Liver (tissue), 9 donors: ENCODE measurements around the gene TYMP. TPM values are rescaled to one million over a fixed set of nuclear protein-coding genes. Genes with fewer than 3 reads are reported as not detected.

Source experiments
- DNase-seq: peaks from one replicate; pipeline ENCODE4 v3.0.0-alpha.2; 2017; ENCODE audit warnings: low spot score
- H3K27ac ChIP-seq, 2 donors: one replicate each; pipeline ENCODE4 v1.7.0; 2013; ENCODE audit warnings: inconsistent platforms in 2 of 2, low read length in 2 of 2, control low read depth in 1 of 2, low read depth in 1 of 2, mild to moderate bottlenecking in 1 of 2
- H3K27me3 ChIP-seq, 4 donors: one replicate each; pipeline versions ENCODE4 v1.6.1 to v1.7.0; 2013; ENCODE audit warnings: low read length in 3 of 4, inconsistent platforms in 1 of 4, mild to moderate bottlenecking in 1 of 4, moderate library complexity in 1 of 4; ENCODE audit not compliant: control insufficient read depth in 4 of 4, insufficient read depth in 4 of 4
- H3K36me3 ChIP-seq, 4 donors: one replicate each; pipeline versions ENCODE4 v1.6.1 to v1.7.0; 2013; ENCODE audit warnings: low read length in 3 of 4, mild to moderate bottlenecking in 3 of 4, low read depth in 1 of 4, moderate library complexity in 1 of 4; ENCODE audit not compliant: control insufficient read depth in 4 of 4, insufficient read depth in 3 of 4
- H3K4me1 ChIP-seq, 4 donors: one replicate each; pipeline versions ENCODE4 v1.6.1 to v1.7.0; 2013; ENCODE audit warnings: low read length in 3 of 4, mild to moderate bottlenecking in 3 of 4, moderate library complexity in 1 of 4; ENCODE audit not compliant: control insufficient read depth in 4 of 4, insufficient read depth in 4 of 4
- H3K4me3 ChIP-seq, 3 donors: one replicate each; pipeline versions ENCODE4 v1.6.1 to v1.7.0; 2013; ENCODE audit warnings: low read length in 3 of 3, control low read depth in 1 of 3, low read depth in 1 of 3, mild to moderate bottlenecking in 1 of 3
- H3K9ac ChIP-seq, 2 donors: one replicate each; pipeline ENCODE4 v1.7.0; 2013; ENCODE audit warnings: low read length in 2 of 2, mild to moderate bottlenecking in 2 of 2, moderate library complexity in 2 of 2, control low read depth in 1 of 2, low read depth in 1 of 2
- H3K9me3 ChIP-seq, 4 donors: one replicate each; pipeline versions ENCODE4 v1.6.1 to v1.7.0; 2013; ENCODE audit warnings: low read length in 3 of 4; ENCODE audit not compliant: control insufficient read depth in 4 of 4
- EGR1 ChIP-seq, 2 donors: IDR thresholded peaks; 2 replicates each; pipeline ENCODE4 v1.6.1; 2016 to 2018; ENCODE audit warnings: antibody characterized with exemption in 2 of 2, low read depth in 2 of 2
- FOXA1 ChIP-seq: IDR thresholded peaks from 2 replicates; pipeline ENCODE4 v1.6.1; 2016; ENCODE audit warnings: antibody characterized with exemption
- HNF4A ChIP-seq, 2 donors: conservative IDR thresholded peaks; 2 replicates each; pipeline ENCODE4 v1.6.1; 2016; ENCODE audit warnings: antibody characterized with exemption in 2 of 2, mild to moderate bottlenecking in 2 of 2
- HNF4G ChIP-seq: IDR thresholded peaks from 2 replicates; pipeline ENCODE4 v1.6.1; 2016; ENCODE audit warnings: antibody characterized with exemption
- NR2F2 ChIP-seq: IDR thresholded peaks from 2 replicates; pipeline ENCODE4 v1.6.1; 2016; ENCODE audit warnings: antibody characterized with exemption
- RAD21 ChIP-seq, 2 donors: IDR thresholded peaks; 2 replicates each; pipeline ENCODE4 v1.6.1; 2016; ENCODE audit warnings: antibody characterized with exemption in 2 of 2, mild to moderate bottlenecking in 2 of 2
- TAF1 ChIP-seq: conservative IDR thresholded peaks from 2 replicates; pipeline ENCODE4 v1.6.1; 2016; ENCODE audit warnings: antibody characterized with exemption, mild to moderate bottlenecking
- YY1 ChIP-seq: IDR thresholded peaks from 2 replicates; pipeline ENCODE4 v1.6.1; 2016; ENCODE audit warnings: antibody characterized with exemption, mild to moderate bottlenecking
- WGBS: extraction: QIAGEN DNeasy Blood & Tissue Kit; methylation state at CpG from one replicate; pipeline ENCODE4 v1.1.7; 2013; 5-methylcytosine and 5-hydroxymethylcytosine counted together
- polyA plus RNA-seq, 2 donors: library from polyadenylated mRNA; stranded (reverse) in 1 of 2; unstranded in 1 of 2; fragments of 200-250 nt in 1 of 2; fragments of >200 nt in 1 of 2; fragmentation: Nextera tagmentation in 1 of 2; extraction: Ambion mirVana in 1 of 2; gene quantifications; one replicate each; pipeline versions ENCODE4 v1.2.1 to v1.2.3, GENCODE V29; 2013 to 2015
- total RNA-seq, 2 donors: library from RNA; depleted of rRNA; stranded (reverse); fragments of >200 nt; gene quantifications; one replicate each; pipeline ENCODE4 v1.2.3, GENCODE V29; 2014
- TF ChIP-seq, protein P1 (sequence below): IDR thresholded peaks from 2 replicates; pipeline ENCODE4 v1.6.1; 2016; ENCODE audit warnings: antibody characterized with exemption
- TF ChIP-seq, protein P2 (sequence below): IDR thresholded peaks from 2 replicates; pipeline ENCODE4 v1.6.1; 2016; ENCODE audit warnings: antibody characterized with exemption
- TF ChIP-seq, protein P3 (sequence below): IDR thresholded peaks from 2 replicates; pipeline ENCODE4 v1.6.1; 2016; ENCODE audit warnings: antibody characterized with exemption
- TF ChIP-seq, protein P4 (sequence below): IDR thresholded peaks from 2 replicates; pipeline ENCODE4 v1.6.1; 2016; ENCODE audit warnings: antibody characterized with exemption, mild to moderate bottlenecking
- donor health status: healthy.
- donor health status: healthy.
- donor health status: healthy.
- donor health status: healthy.
- donor health status: healthy.

The TYMP gene
- total and polyA plus RNA-seq, 4 donors, result 34.0 to 109 (median 65.5) TPM

DNA sequence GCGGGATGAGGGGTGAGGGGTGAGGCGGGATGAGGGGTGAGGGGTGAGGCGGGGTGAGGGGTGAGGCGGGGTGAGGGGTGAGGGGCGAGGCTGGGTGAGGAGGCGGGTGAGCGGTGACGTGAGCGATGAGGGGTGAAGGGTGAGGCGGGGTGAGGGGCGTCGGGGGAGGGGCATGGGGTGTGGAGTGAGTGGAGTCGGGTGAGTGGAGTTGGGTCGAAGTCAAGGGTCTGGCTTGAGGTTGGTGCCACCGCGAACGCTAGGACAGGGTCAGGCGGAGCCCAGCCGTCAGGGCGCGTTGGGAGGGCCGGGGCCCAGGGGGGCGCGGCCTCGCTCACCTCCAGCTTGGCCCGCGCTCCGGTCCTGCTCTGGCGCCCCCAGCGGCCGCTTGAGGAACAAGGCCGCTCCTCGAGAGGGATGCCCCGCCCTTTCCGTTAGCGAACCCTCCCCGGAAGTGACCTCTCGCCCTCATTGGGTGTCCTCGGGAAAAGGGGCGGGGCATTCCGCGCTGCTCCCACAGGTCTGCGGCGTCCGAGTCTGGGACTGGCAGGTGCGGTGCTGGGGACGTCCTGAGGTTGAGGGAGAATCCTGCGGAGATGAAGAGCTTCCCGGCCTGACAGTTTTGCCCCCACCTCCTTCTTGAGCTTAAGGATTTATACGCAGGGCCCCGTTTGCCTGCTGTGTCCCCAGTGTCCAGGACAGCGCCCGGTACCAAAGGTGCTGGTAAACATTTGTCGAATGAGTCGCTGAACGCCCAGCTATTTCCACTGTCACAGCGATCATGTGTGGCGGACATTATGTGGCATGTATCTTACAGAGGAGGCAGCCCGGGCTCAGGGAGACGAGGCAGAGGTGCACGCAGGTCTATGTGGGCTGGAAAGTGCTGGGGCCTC lies 33.0 kb upstream of the TYMP start, which contains the start of gene SYCE3 (continued):
- TF ChIP-seq, protein P1, sequence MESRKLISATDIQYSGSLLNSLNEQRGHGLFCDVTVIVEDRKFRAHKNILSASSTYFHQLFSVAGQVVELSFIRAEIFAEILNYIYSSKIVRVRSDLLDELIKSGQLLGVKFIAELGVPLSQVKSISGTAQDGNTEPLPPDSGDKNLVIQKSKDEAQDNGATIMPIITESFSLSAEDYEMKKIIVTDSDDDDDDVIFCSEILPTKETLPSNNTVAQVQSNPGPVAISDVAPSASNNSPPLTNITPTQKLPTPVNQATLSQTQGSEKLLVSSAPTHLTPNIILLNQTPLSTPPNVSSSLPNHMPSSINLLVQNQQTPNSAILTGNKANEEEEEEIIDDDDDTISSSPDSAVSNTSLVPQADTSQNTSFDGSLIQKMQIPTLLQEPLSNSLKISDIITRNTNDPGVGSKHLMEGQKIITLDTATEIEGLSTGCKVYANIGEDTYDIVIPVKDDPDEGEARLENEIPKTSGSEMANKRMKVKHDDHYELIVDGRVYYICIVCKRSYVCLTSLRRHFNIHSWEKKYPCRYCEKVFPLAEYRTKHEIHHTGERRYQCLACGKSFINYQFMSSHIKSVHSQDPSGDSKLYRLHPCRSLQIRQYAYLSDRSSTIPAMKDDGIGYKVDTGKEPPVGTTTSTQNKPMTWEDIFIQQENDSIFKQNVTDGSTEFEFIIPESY, result no peak
- TF ChIP-seq, protein P2, sequence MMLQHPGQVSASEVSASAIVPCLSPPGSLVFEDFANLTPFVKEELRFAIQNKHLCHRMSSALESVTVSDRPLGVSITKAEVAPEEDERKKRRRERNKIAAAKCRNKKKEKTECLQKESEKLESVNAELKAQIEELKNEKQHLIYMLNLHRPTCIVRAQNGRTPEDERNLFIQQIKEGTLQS, result no peak
- peak; percentile 75 to 82 for TF ChIP-seq RAD21 (IDR thresholded peaks at IDR 0.05)

DNA sequence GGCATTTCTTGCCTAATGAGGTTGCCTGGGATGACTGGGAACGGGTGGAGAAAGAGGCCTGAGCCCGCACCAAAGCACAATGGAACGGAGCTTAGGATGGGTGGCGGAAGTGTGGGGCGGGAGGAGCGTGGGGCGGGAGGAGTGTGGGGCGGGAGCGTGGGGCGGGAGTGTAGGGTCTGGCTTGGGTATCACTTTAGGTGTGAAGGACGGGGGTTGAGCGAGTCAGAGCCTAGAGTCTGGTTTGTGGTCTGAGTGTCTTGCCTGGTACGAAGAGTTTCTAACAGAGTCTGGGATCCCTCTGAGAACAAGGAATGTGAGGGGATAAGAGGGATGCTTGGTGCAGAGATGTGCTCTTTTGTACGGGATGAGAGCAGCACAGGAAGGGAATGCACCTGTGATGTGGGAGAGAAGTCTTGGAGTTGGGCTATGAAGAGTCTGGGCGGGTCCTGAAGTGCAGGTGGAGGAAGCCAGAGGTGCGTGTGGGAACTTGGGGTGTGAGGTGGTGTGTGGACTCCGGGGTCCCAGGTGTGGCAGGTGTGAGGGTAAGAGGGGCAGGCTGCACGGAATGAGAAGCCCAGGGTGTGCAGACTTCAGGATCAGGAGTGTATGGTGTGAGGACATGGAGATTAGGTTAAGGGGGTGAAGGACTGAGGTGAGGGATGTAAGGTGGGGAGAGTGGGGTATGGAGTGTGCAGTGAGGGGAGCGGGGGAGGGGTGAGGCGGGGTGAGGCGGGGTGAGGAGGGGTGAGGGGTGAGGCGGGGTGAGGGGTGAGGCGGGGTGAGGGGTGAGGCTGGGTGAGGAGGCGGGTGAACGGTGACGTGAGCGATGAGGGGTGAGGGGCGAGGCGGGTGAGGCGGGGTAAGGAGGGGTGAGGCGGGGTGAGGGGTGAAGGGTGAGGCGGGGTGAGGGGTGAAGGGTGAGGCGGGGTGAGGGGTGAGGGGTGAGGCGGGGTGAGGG lies 31.9 kb upstream of the TYMP start:
- Histone ChIP-seq H3K27me3 (no peaks in the 10 kb centered on the region), H3K9ac (no peak overlapping the region), H3K27ac (no peak overlapping the region), H3K9me3 (no peaks in the 10 kb centered on the region), H3K4me1 (peaks cover 0 to 8% (median 4%) of the 10 kb centered on the region in 4 donors), H3K36me3 (no peaks in the 10 kb centered on the region), H3K4me3 (no peak overlapping the region)
- DNase-seq, result no peak
- TF ChIP-seq FOXA1, result no peak
- no peak for TF ChIP-seq YY1
- TF ChIP-seq, protein P3, sequence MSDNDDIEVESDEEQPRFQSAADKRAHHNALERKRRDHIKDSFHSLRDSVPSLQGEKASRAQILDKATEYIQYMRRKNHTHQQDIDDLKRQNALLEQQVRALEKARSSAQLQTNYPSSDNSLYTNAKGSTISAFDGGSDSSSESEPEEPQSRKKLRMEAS, result no peak
- TF ChIP-seq TAF1, result no peak
- TF ChIP-seq HNF4G, result no peak
- TF ChIP-seq EGR1 (IDR thresholded peaks at IDR 0.05; ENCODE audit: low read depth in 2 of 2), result no peak
- TF ChIP-seq, protein P1, result no peak
- no peak for TF ChIP-seq NR2F2
- no peak for TF ChIP-seq HNF4A (conservative IDR thresholded peaks at IDR 0.05)
- TF ChIP-seq, protein P4, sequence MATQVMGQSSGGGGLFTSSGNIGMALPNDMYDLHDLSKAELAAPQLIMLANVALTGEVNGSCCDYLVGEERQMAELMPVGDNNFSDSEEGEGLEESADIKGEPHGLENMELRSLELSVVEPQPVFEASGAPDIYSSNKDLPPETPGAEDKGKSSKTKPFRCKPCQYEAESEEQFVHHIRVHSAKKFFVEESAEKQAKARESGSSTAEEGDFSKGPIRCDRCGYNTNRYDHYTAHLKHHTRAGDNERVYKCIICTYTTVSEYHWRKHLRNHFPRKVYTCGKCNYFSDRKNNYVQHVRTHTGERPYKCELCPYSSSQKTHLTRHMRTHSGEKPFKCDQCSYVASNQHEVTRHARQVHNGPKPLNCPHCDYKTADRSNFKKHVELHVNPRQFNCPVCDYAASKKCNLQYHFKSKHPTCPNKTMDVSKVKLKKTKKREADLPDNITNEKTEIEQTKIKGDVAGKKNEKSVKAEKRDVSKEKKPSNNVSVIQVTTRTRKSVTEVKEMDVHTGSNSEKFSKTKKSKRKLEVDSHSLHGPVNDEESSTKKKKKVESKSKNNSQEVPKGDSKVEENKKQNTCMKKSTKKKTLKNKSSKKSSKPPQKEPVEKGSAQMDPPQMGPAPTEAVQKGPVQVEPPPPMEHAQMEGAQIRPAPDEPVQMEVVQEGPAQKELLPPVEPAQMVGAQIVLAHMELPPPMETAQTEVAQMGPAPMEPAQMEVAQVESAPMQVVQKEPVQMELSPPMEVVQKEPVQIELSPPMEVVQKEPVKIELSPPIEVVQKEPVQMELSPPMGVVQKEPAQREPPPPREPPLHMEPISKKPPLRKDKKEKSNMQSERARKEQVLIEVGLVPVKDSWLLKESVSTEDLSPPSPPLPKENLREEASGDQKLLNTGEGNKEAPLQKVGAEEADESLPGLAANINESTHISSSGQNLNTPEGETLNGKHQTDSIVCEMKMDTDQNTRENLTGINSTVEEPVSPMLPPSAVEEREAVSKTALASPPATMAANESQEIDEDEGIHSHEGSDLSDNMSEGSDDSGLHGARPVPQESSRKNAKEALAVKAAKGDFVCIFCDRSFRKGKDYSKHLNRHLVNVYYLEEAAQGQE, result no peak
- TF ChIP-seq, protein P2, result no peak
- WGBS, result 79% methylated on average over 29 of the region's 34 CpGs
